ENCODE results near the gene CACNA1C. TPM values are rescaled to one million over a fixed set of nuclear protein-coding genes. Genes with fewer than 3 reads are reported as not detected.

Gene CACNA1C
- total and polyA plus RNA-seq, 10 of the 15 experiments (the other 5 are each of a cell fraction or from before 2014, with no cell fraction given) = under 0.01 to 0.15 (median 0.09) TPM; not detected in 5

- FAIRE-seq = no peak
- H3K9me3 ChIP-seq (replicated peaks; ENCODE audit: control insufficient read depth, insufficient read depth, low read length) = peaks cover 3% of the 10 kb centered on the region; the same call in 2 of the 3 replicates
- H3K79me2 ChIP-seq (ENCODE audit: control insufficient read depth, insufficient read depth, low read length) = no peaks in the 10 kb centered on the region
- H3K4me2 ChIP-seq (ENCODE audit: control insufficient read depth, insufficient read depth) = no peak overlapping the region
- no peak for ATAC-seq
- H3K4me1 ChIP-seq (ENCODE audit: control insufficient read depth, insufficient read depth, low read length) = peaks cover 3% of the 10 kb centered on the region
- in situ Hi-C loops (cut with MboI) = no loop called here
- TF ChIP-seq ZNF384 (IDR thresholded peaks at IDR 0.05; ENCODE audit: borderline replicate concordance, low read depth, low read length) (no peak), CBFB (IDR thresholded peaks at IDR 0.05; ENCODE audit: low read depth) (no peak)
- no peak for DNase-seq (ENCODE audit: low read depth, low spot score)
- 25% methylated on average over 11 of the region's 12 CpGs for WGBS (ENCODE audit: insufficient coverage, insufficient replicate concordance, low lambda C conversion rate, missing lambda C conversion rate)
- ChIA-PET SMC1A (ENCODE audit: uncharacterized antibody, unreplicated experiment) (no interaction called here), CTCF (no interaction called here), POLR2A (no interaction called here), RAD21 (ENCODE audit: unreplicated experiment) (no interaction called here)
- no peaks in the 10 kb centered on the region for H3K36me3 ChIP-seq (ENCODE audit: control insufficient read depth in 2 of 2, insufficient read depth in 2 of 2, low read length in 1 of 2)
- H2AFZ ChIP-seq (ENCODE audit: control insufficient read depth, low read depth, low read length) = no peak overlapping the region
- no peak overlapping the region for H3K27ac ChIP-seq (ENCODE audit: control insufficient read depth, insufficient read depth)
- no peaks in the 10 kb centered on the region for H4K20me1 ChIP-seq (ENCODE audit: control insufficient read depth, insufficient read depth)
- H3K9ac ChIP-seq (ENCODE audit: control insufficient read depth, insufficient read depth, low read length) = no peak overlapping the region
- BruUV-seq (replicated peaks) = no TSS peak
- H3K27me3 ChIP-seq (replicated peaks in 1 of 2; ENCODE audit: control insufficient read depth in 2 of 2, insufficient read depth in 2 of 2, low read length in 1 of 2) = no peaks in the 10 kb centered on the region
- intact Hi-C loops (cut with micrococcal nuclease; ENCODE audit: unreplicated experiment) = no loop called here
- no peak overlapping the region for H3K4me3 ChIP-seq
Measured at GRCh38 chr12:2304223-2304622, 251.4 kb downstream of the CACNA1C start.

GRCh38 chr12:2306012-2306411 is 253.2 kb downstream of the CACNA1C start:
- TF ChIP-seq USF2 (IDR thresholded peaks at IDR 0.05; ENCODE audit: borderline replicate concordance, low read depth, low read length) = no peak
- TF ChIP-seq CHD1 (IDR thresholded peaks at IDR 0.05; ENCODE audit: low read depth, low read length) = no peak
- peak; percentile 85 for TF ChIP-seq PKNOX1 (IDR thresholded peaks at IDR 0.05)
- TF ChIP-seq PBX3 (IDR thresholded peaks at IDR 0.05; ENCODE audit: insufficient replicate concordance, low read depth, low read length) = peak; percentile 79
- peak; percentile 56; the same call in 1 of the 2 replicates for TF ChIP-seq RUNX3 (IDR thresholded peaks at IDR 0.05; ENCODE audit: low read length)
- 0 out of 2 replicates have a peak, but pooled peaks have one; percentile 15 for TF ChIP-seq TCF3 (IDR thresholded peaks at IDR 0.05; ENCODE audit: borderline replicate concordance, insufficient read depth, low read depth, low read length)
- Histone ChIP-seq H3K27me3 (replicated peaks in 1 of 2; ENCODE audit: control insufficient read depth in 2 of 2, insufficient read depth in 2 of 2, low read length in 1 of 2) (no peaks in the 10 kb centered on the region), H4K20me1 (ENCODE audit: control insufficient read depth, insufficient read depth) (no peaks in the 10 kb centered on the region), H3K79me2 (ENCODE audit: control insufficient read depth, insufficient read depth, low read length) (no peaks in the 10 kb centered on the region), H2AFZ (ENCODE audit: control insufficient read depth, low read depth, low read length) (no peak overlapping the region), H3K9me3 (replicated peaks; ENCODE audit: control insufficient read depth, insufficient read depth, low read length) (peaks cover 3% of the 10 kb centered on the region; the same call in 2 of the 3 replicates), H3K4me2 (ENCODE audit: control insufficient read depth, insufficient read depth) (no peak overlapping the region), H3K36me3 (ENCODE audit: control insufficient read depth in 2 of 2, insufficient read depth in 2 of 2, low read length in 1 of 2) (no peaks in the 10 kb centered on the region), H3K4me1 (ENCODE audit: control insufficient read depth, insufficient read depth, low read length) (peaks cover 3% of the 10 kb centered on the region; the same call in 1 of the 2 replicates), H3K4me3 (no peak overlapping the region), H3K9ac (ENCODE audit: control insufficient read depth, insufficient read depth, low read length) (no peak overlapping the region), H3K27ac (ENCODE audit: control insufficient read depth, insufficient read depth) (no peak overlapping the region)
- ATAC-seq (no peak), DNase-seq (ENCODE audit: low read depth, low spot score) (no peak), FAIRE-seq (no peak)
- ChIA-PET RAD21 (ENCODE audit: unreplicated experiment) (no interaction called here), CTCF (interaction anchor here (1.3 kb wide), 1 partner anchor 13 kb away, joined by 3 read pairs; no protein-coding TSS in a partner anchor), SMC1A (ENCODE audit: uncharacterized antibody, unreplicated experiment) (no interaction called here), POLR2A (interaction anchor here (0.6 kb wide), 1 partner anchor 143 kb away, joined by 4 read pairs; no protein-coding TSS in a partner anchor)
- intact Hi-C loops (cut with micrococcal nuclease; ENCODE audit: unreplicated experiment) (no loop called here), in situ Hi-C loops (cut with MboI) (no loop called here)
- no TSS peak for BruUV-seq (replicated peaks)
- 66% methylated on average over 3 of the region's 3 CpGs for WGBS (ENCODE audit: insufficient coverage, insufficient replicate concordance, low lambda C conversion rate, missing lambda C conversion rate)

Measured in GM12878 (cell line).